GM23338 (cell line): ENCODE measurements around the gene C1orf21. TPM values are rescaled to one million over a fixed set of nuclear protein-coding genes. Genes with fewer than 3 reads are reported as not detected.

Experiments used
- ATAC-seq: fragments of 200-7000 bp; cut with Tn5 transposase; 3 replicates; pipeline ENCODE4 v1.9.1; 2020
- DNase-seq: peaks from one replicate; pipeline ENCODE4 v3.0.0-alpha.2; 2015; ENCODE audit warnings: low spot score
- H2AFZ ChIP-seq: fragments of 200-600 bp; sonication (generic); 2 replicates; pipeline ENCODE4 v1.8.0; 2016; ENCODE audit warnings: antibody characterized with exemption, mild to moderate bottlenecking, moderate library complexity
- H3F3A ChIP-seq: fragments of 200-600 bp; sonication (generic); replicated peaks from 2 replicates; pipeline ENCODE4 v1.8.0; 2017; ENCODE audit warnings: antibody characterized with exemption, mixed run types, low read depth
- H3K27ac ChIP-seq: fragments of 200-600 bp; sonication (generic); 2 replicates; pipeline ENCODE4 v1.6.1; 2016; ENCODE audit warnings: low read depth
- H3K27me3 ChIP-seq: fragments of 200-600 bp; sonication (generic); 2 replicates; pipeline ENCODE4 v1.8.0; 2016; ENCODE audit warnings: mild to moderate bottlenecking, mixed run types, moderate library complexity; ENCODE audit not compliant: insufficient read depth
- H3K36me3 ChIP-seq: fragments of 200-600 bp; sonication (generic); 2 replicates; pipeline ENCODE4 v1.8.0; 2016; ENCODE audit warnings: mild to moderate bottlenecking; ENCODE audit not compliant: insufficient read depth
- H3K4me1 ChIP-seq: fragments of 200-600 bp; sonication (generic); 2 replicates; pipeline ENCODE4 v1.8.0; 2016; ENCODE audit warnings: mild to moderate bottlenecking, moderate library complexity; ENCODE audit not compliant: insufficient read depth
- H3K4me2 ChIP-seq: fragments of 200-600 bp; sonication (generic); 2 replicates; pipeline ENCODE4 v1.7.1; 2017; ENCODE audit warnings: mixed run types
- H3K4me3 ChIP-seq: fragments of 200-600 bp; sonication (generic); 2 replicates; pipeline ENCODE4 v1.6.1; 2016; ENCODE audit warnings: mixed run types
- H3K79me2 ChIP-seq: fragments of 200-600 bp; sonication (generic); replicated peaks from 2 replicates; pipeline ENCODE4 v1.8.0; 2017; ENCODE audit warnings: mild to moderate bottlenecking; ENCODE audit not compliant: insufficient read depth
- H3K9me2 ChIP-seq: fragments of 200-600 bp; sonication (generic); 2 replicates; pipeline ENCODE4 v1.8.0; 2017; ENCODE audit not compliant: insufficient read depth
- H4K20me1 ChIP-seq: fragments of 200-600 bp; sonication (generic); replicated peaks from 2 replicates; pipeline ENCODE4 v1.8.0; 2017; ENCODE audit warnings: mild to moderate bottlenecking; ENCODE audit not compliant: insufficient read depth
- H3K27ac Mint-ChIP-seq: 2 replicates; pipeline ENCODE4 v1.8.0; 2020; ENCODE audit warnings: inconsistent platforms, mild to moderate bottlenecking, moderate library complexity, mixed read lengths
- H3K27me3 Mint-ChIP-seq: 3 replicates; pipeline ENCODE4 v1.8.0; 2022; ENCODE audit warnings: low read depth, mild to moderate bottlenecking, moderate library complexity, mixed read lengths, inconsistent platforms; ENCODE audit not compliant: insufficient read depth, poor library complexity
- H3K36me3 Mint-ChIP-seq: 3 replicates; pipeline ENCODE4 v1.8.0; 2021; ENCODE audit warnings: low read depth, mild to moderate bottlenecking, inconsistent platforms, moderate library complexity, mixed read lengths
- H3K4me1 Mint-ChIP-seq: 3 replicates; pipeline ENCODE4 v1.8.0; 2020; ENCODE audit warnings: mild to moderate bottlenecking, inconsistent platforms, mixed read lengths
- H3K4me3 Mint-ChIP-seq: 3 replicates; pipeline ENCODE4 v1.8.0; 2021; ENCODE audit warnings: moderate library complexity, mild to moderate bottlenecking, inconsistent platforms, mixed read lengths
- H3K9me3 Mint-ChIP-seq: 3 replicates; pipeline ENCODE4 v1.8.0; 2020; ENCODE audit warnings: moderate library complexity, mild to moderate bottlenecking, inconsistent platforms, mixed read lengths
- CREB1 ChIP-seq: fragments of 250-450 bp; sonication (Bioruptor Pico); IDR thresholded peaks from 2 replicates; pipeline ENCODE4 v1.5.0; 2020; ENCODE audit warnings: low read depth, mild to moderate bottlenecking, moderate library complexity
- EZH2 ChIP-seq: fragments of 200-600 bp; sonication (generic); IDR thresholded peaks from one replicate; pipeline ENCODE4 v1.8.0; 2017; ENCODE audit warnings: antibody characterized with exemption, mild to moderate bottlenecking, low read depth; ENCODE audit not compliant: unreplicated experiment
- EZH2phosphoT487 ChIP-seq: fragments of 200-600 bp; sonication (generic); IDR thresholded peaks from one replicate; pipeline ENCODE4 v1.8.1; 2018; ENCODE audit warnings: antibody characterized with exemption; ENCODE audit not compliant: unreplicated experiment
- JUNB ChIP-seq: IDR thresholded peaks from one replicate; pipeline ENCODE4 v1.6.1; 2016; ENCODE audit warnings: antibody characterized with exemption; ENCODE audit not compliant: unreplicated experiment
- STAT1 ChIP-seq: IDR thresholded peaks from one replicate; pipeline ENCODE4 v1.6.1; 2016; ENCODE audit warnings: antibody characterized with exemption; ENCODE audit not compliant: unreplicated experiment
- ZNF114 ChIP-seq: fragments of 250-450 bp; sonication (Bioruptor Pico); IDR thresholded peaks from 2 replicates; pipeline ENCODE4 v1.5.0; 2020; ENCODE audit warnings: mild to moderate bottlenecking, moderate library complexity
- polyA plus RNA-seq: library from polyadenylated mRNA; unstranded; fragments of >200 nt; fragmentation: Nextera tagmentation; extraction: Ambion mirVana; gene quantifications from 2 replicates; pipeline ENCODE4 v1.2.1, GENCODE V29; 2016
- total RNA-seq: library from RNA; depleted of rRNA; stranded (reverse); fragments of >200 nt; shearing (Covaris generic); gene quantifications from 2 replicates; pipeline ENCODE4 v1.2.3, GENCODE V29; 2014
- TF ChIP-seq, protein P1 (sequence below), 2 experiments: fragments of 200-600 bp in 1 of 2; sonication (generic) in 1 of 2; conservative IDR thresholded peaks; 2 replicates each; pipeline versions ENCODE4 v1.5.1 to v1.6.1; 2016 to 2017; ENCODE audit warnings: antibody characterized with exemption in 2 of 2, low read depth in 2 of 2, mild to moderate bottlenecking in 2 of 2, moderate library complexity in 1 of 2
- TF ChIP-seq, protein P2 (sequence below): fragments of 250-450 bp; sonication (Bioruptor Pico); IDR thresholded peaks from 2 replicates; pipeline ENCODE4 v1.5.0; 2020; ENCODE audit warnings: mild to moderate bottlenecking, moderate library complexity

C1orf21 gene
- total and polyA plus RNA-seq, 2 experiments from 2014 or later: 28.0 to 40.4 TPM

GRCh38 chr1:184445997-184446396, 59.2 kb downstream of the C1orf21 start:
- no peak overlapping the region for H3K4me3 Mint-ChIP-seq
- H3K79me2 ChIP-seq: peaks cover 81% of the 10 kb centered on the region

GRCh38 chr1:184447651-184448185, 60.9 kb downstream of the C1orf21 start:
- no peak for ATAC-seq
- no peaks in the 10 kb centered on the region for H3K9me2 ChIP-seq
- H3K4me2 ChIP-seq: no peak overlapping the region
- no peaks in the 10 kb centered on the region for H3K27me3 ChIP-seq
- 0 out of 2 replicates have a peak, but pooled peaks cover 2% of the 10 kb centered on the region for H3F3A ChIP-seq
- H2AFZ ChIP-seq: no peak overlapping the region
- no peaks in the 10 kb centered on the region for H3K36me3 Mint-ChIP-seq
- H3K27ac ChIP-seq: no peak overlapping the region
- H3K27me3 Mint-ChIP-seq: peaks cover 2% of the 10 kb centered on the region
- no peaks in the 10 kb centered on the region; the same call in 1 of the 2 replicates for H4K20me1 ChIP-seq
- no peak overlapping the region for H3K27ac Mint-ChIP-seq
- no peak for TF ChIP-seq ZNF114 (CRISPR knock-in tag)
- TF ChIP-seq CREB1 (CRISPR knock-in tag): no peak
- H3K4me1 ChIP-seq: peaks cover 8% of the 10 kb centered on the region
- H3K4me1 Mint-ChIP-seq: peaks cover 5% of the 10 kb centered on the region; the same call in 2 of the 3 replicates
- no peaks in the 10 kb centered on the region for H3K9me3 Mint-ChIP-seq
- no peaks in the 10 kb centered on the region for H3K36me3 ChIP-seq
- H3K4me3 ChIP-seq: no peak overlapping the region
- no peak overlapping the region for H3K4me3 Mint-ChIP-seq
- DNase-seq: no peak
- peaks cover 79% of the 10 kb centered on the region for H3K79me2 ChIP-seq

More at GRCh38 chr1:184445997-184446396, 59.2 kb downstream of the C1orf21 start:
- H2AFZ ChIP-seq: no peak overlapping the region
- H4K20me1 ChIP-seq: no peaks in the 10 kb centered on the region; the same call in 1 of the 2 replicates
- Mint-ChIP-seq H3K9me3 (no peaks in the 10 kb centered on the region), H3K27ac (no peak overlapping the region), H3K36me3 (no peaks in the 10 kb centered on the region), H3K4me1 (peaks cover 7% of the 10 kb centered on the region), H3K27me3 (peaks cover 2% of the 10 kb centered on the region)
- DNase-seq: no peak
- no peaks in the 10 kb centered on the region for H3K27me3 ChIP-seq
- no peak for TF ChIP-seq JUNB
- no peak for TF ChIP-seq STAT1
- no peaks in the 10 kb centered on the region for H3K36me3 ChIP-seq
- no peak for ATAC-seq
- H3K4me3 ChIP-seq: no peak overlapping the region
- no peaks in the 10 kb centered on the region for H3K9me2 ChIP-seq
- H3K4me1 ChIP-seq: no peaks in the 10 kb centered on the region
- no peak overlapping the region for H3K27ac ChIP-seq
- H3F3A ChIP-seq: no peaks in the 10 kb centered on the region
- no peak overlapping the region for H3K4me2 ChIP-seq

DNA sequence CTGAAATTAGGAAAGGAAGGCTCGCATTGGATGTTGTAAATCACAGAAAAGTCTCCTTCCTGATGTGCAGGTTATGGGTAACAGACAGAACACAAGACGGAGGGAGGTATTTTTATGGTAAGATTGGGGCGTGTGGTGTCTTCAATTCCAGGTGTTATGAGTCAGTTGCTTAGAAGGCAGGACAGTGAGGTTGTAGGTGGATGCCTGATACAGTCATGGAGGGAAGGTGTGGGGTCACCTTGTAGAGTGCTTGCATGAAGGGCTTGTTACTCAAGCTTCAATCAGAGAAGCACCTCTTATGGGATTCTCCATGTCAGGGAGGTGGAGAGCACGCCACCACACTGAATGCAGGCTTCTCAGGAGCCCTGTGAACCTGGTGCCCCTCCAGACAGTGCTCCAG, 63.1 kb downstream of the C1orf21 start:
- no peak overlapping the region for H3K27ac Mint-ChIP-seq
- TF ChIP-seq CREB1 (CRISPR knock-in tag): no peak
- TF ChIP-seq EZH2: no peak
- TF ChIP-seq, protein P1, sequence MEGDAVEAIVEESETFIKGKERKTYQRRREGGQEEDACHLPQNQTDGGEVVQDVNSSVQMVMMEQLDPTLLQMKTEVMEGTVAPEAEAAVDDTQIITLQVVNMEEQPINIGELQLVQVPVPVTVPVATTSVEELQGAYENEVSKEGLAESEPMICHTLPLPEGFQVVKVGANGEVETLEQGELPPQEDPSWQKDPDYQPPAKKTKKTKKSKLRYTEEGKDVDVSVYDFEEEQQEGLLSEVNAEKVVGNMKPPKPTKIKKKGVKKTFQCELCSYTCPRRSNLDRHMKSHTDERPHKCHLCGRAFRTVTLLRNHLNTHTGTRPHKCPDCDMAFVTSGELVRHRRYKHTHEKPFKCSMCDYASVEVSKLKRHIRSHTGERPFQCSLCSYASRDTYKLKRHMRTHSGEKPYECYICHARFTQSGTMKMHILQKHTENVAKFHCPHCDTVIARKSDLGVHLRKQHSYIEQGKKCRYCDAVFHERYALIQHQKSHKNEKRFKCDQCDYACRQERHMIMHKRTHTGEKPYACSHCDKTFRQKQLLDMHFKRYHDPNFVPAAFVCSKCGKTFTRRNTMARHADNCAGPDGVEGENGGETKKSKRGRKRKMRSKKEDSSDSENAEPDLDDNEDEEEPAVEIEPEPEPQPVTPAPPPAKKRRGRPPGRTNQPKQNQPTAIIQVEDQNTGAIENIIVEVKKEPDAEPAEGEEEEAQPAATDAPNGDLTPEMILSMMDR (conservative IDR thresholded peaks at IDR 0.05; ENCODE audit: low read depth in 2 of 2): no peak
- TF ChIP-seq STAT1: no peak
- TF ChIP-seq, protein P2, sequence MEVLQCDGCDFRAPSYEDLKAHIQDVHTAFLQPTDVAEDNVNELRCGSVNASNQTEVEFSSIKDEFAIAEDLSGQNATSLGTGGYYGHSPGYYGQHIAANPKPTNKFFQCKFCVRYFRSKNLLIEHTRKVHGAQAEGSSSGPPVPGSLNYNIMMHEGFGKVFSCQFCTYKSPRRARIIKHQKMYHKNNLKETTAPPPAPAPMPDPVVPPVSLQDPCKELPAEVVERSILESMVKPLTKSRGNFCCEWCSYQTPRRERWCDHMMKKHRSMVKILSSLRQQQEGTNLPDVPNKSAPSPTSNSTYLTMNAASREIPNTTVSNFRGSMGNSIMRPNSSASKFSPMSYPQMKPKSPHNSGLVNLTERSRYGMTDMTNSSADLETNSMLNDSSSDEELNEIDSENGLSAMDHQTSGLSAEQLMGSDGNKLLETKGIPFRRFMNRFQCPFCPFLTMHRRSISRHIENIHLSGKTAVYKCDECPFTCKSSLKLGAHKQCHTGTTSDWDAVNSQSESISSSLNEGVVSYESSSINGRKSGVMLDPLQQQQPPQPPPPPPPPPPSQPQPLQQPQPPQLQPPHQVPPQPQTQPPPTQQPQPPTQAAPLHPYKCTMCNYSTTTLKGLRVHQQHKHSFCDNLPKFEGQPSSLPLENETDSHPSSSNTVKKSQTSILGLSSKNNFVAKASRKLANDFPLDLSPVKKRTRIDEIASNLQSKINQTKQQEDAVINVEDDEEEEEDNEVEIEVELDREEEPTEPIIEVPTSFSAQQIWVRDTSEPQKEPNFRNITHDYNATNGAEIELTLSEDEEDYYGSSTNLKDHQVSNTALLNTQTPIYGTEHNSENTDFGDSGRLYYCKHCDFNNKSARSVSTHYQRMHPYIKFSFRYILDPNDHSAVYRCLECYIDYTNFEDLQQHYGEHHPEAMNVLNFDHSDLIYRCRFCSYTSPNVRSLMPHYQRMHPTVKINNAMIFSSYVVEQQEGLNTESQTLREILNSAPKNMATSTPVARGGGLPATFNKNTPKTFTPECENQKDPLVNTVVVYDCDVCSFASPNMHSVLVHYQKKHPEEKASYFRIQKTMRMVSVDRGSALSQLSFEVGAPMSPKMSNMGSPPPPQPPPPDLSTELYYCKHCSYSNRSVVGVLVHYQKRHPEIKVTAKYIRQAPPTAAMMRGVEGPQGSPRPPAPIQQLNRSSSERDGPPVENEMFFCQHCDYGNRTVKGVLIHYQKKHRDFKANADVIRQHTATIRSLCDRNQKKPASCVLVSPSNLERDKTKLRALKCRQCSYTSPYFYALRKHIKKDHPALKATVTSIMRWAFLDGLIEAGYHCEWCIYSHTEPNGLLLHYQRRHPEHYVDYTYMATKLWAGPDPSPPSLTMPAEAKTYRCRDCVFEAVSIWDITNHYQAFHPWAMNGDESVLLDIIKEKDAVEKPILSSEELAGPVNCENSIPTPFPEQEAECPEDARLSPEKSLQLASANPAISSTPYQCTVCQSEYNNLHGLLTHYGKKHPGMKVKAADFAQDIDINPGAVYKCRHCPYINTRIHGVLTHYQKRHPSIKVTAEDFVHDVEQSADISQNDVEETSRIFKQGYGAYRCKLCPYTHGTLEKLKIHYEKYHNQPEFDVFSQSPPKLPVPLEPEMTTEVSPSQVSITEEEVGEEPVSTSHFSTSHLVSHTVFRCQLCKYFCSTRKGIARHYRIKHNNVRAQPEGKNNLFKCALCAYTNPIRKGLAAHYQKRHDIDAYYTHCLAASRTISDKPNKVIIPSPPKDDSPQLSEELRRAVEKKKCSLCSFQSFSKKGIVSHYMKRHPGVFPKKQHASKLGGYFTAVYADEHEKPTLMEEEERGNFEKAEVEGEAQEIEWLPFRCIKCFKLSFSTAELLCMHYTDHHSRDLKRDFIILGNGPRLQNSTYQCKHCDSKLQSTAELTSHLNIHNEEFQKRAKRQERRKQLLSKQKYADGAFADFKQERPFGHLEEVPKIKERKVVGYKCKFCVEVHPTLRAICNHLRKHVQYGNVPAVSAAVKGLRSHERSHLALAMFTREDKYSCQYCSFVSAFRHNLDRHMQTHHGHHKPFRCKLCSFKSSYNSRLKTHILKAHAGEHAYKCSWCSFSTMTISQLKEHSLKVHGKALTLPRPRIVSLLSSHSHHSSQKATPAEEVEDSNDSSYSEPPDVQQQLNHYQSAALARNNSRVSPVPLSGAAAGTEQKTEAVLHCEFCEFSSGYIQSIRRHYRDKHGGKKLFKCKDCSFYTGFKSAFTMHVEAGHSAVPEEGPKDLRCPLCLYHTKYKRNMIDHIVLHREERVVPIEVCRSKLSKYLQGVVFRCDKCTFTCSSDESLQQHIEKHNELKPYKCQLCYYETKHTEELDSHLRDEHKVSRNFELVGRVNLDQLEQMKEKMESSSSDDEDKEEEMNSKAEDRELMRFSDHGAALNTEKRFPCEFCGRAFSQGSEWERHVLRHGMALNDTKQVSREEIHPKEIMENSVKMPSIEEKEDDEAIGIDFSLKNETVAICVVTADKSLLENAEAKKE (CRISPR knock-in tag): no peak
- TF ChIP-seq ZNF114 (CRISPR knock-in tag): no peak
- no peak for TF ChIP-seq JUNB
- no peak for TF ChIP-seq EZH2phosphoT487

More for the DNA sequence above, 63.1 kb downstream of the C1orf21 start:
- peaks cover 11% of the 10 kb centered on the region; the same call in 1 of the 3 replicates for H3K36me3 Mint-ChIP-seq
- H3K4me3 Mint-ChIP-seq: no peak overlapping the region
- Histone ChIP-seq H4K20me1 (no peaks in the 10 kb centered on the region; the same call in 1 of the 2 replicates), H3F3A (0 out of 2 replicates have a peak, but pooled peaks cover 2% of the 10 kb centered on the region), H3K9me2 (no peaks in the 10 kb centered on the region), H3K4me1 (peaks cover 28% of the 10 kb centered on the region), H3K27ac (no peak overlapping the region), H2AFZ (no peak overlapping the region), H3K27me3 (no peaks in the 10 kb centered on the region), H3K4me2 (no peak overlapping the region), H3K79me2 (peaks cover 90% of the 10 kb centered on the region), H3K36me3 (no peaks in the 10 kb centered on the region), H3K4me3 (no peak overlapping the region)
- peaks cover 23% of the 10 kb centered on the region for H3K4me1 Mint-ChIP-seq
- H3K27me3 Mint-ChIP-seq: peaks cover 2% of the 10 kb centered on the region
- no peak for ATAC-seq
- DNase-seq: no peak
- H3K9me3 Mint-ChIP-seq: no peaks in the 10 kb centered on the region; the same call in 2 of the 3 replicates
